ENCODE data around the gene CHMP5.
A peak's percentile ranks its signal among the peaks of the same experiment; 100 is the strongest.

CHMP5 gene

GRCh38 chr9:33232815-33233214, 32.0 kb upstream of the CHMP5 start:
- TF ChIP-seq TCF4 (CRISPR knock-in tag; IDR thresholded peaks at IDR 0.05; ENCODE audit: borderline replicate concordance): no peak
- no peak for TF ChIP-seq ZNF70 (CRISPR knock-in tag; IDR thresholded peaks at IDR 0.05)
- no peak for TF ChIP-seq TOX (CRISPR knock-in tag; IDR thresholded peaks at IDR 0.05; ENCODE audit: borderline replicate concordance)
- TF ChIP-seq CREB5 (CRISPR knock-in tag; IDR thresholded peaks at IDR 0.05; ENCODE audit: low read depth): no peak
- no peak for TF ChIP-seq ARNTL (CRISPR knock-in tag; IDR thresholded peaks at IDR 0.05; ENCODE audit: borderline replicate concordance, low read depth)
- no peak for TF ChIP-seq ESRRG (CRISPR knock-in tag; IDR thresholded peaks at IDR 0.05)
- no peak for TF ChIP-seq PPARA (CRISPR knock-in tag; IDR thresholded peaks at IDR 0.05; ENCODE audit: borderline replicate concordance)
- TF ChIP-seq RARB (CRISPR knock-in tag; IDR thresholded peaks at IDR 0.05): no peak
- no peak for TF ChIP-seq BACH2 (CRISPR knock-in tag; IDR thresholded peaks at IDR 0.05; ENCODE audit: borderline replicate concordance)
- TF ChIP-seq ZNF565 (CRISPR knock-in tag; conservative IDR thresholded peaks at IDR 0.05; ENCODE audit: low read depth): no peak
- TF ChIP-seq ZC3H10 (CRISPR knock-in tag; IDR thresholded peaks at IDR 0.05): no peak
- TF ChIP-seq CSRNP3 (CRISPR knock-in tag; IDR thresholded peaks at IDR 0.05): no peak
- no peak for TF ChIP-seq TSHZ2 (CRISPR knock-in tag; IDR thresholded peaks at IDR 0.05)
- TF ChIP-seq ZFP30 (CRISPR knock-in tag; IDR thresholded peaks at IDR 0.05): no peak
- no peak for TF ChIP-seq POU6F1 (CRISPR knock-in tag; IDR thresholded peaks at IDR 0.05; ENCODE audit: borderline replicate concordance, low read depth)
- TF ChIP-seq ISL1 (CRISPR knock-in tag; IDR thresholded peaks at IDR 0.05): no peak
- no peak for TF ChIP-seq GLIS3 (CRISPR knock-in tag; IDR thresholded peaks at IDR 0.05)
- no peak for TF ChIP-seq CSDC2 (CRISPR knock-in tag; IDR thresholded peaks at IDR 0.05)
- TF ChIP-seq PATZ1 (CRISPR knock-in tag; IDR thresholded peaks at IDR 0.05; ENCODE audit: borderline replicate concordance): no peak
- no peak for TF ChIP-seq SNAI2 (CRISPR knock-in tag; IDR thresholded peaks at IDR 0.05)
- ATAC-seq: no peak

- ATAC-seq: peak; percentile 79
- peak; percentile 40; the same call in 1 of the 2 replicates for TF ChIP-seq ZFP3 (CRISPR knock-in tag; IDR thresholded peaks at IDR 0.05)
- no peak for TF ChIP-seq PATZ1 (CRISPR knock-in tag; IDR thresholded peaks at IDR 0.05; ENCODE audit: borderline replicate concordance)
Observed at GRCh38 chr9:33233626-33234342, 31.1 kb upstream of the CHMP5 start.
